NCI-H446 (cell line): ENCODE results near the gene ARPC2.
A peak's percentile ranks its signal among the peaks of the same experiment; 100 is the strongest.
"Not testable (repeated sequence)": the region's sequence is repeated elsewhere in the genome, so short reads cannot be mapped to it uniquely, and the experiment has no call there.

Source experiments
- DNase-seq, 2 experiments: peaks; one replicate each; lab custom pipeline; 2025; lab: John Stamatoyannopoulos, UW

The ARPC2 gene

GRCh38 chr2:218216674-218217359, at the start of gene ARPC2:
Gene ARPC2, plus strand, starts transcription at chr2:218217189. Its CDS starts 282 bp downstream, at chr2:218217471.
- DNase-seq = peak; percentile 65 to 94

- DNase-seq = no peak
Observed at GRCh38 chr2:218168016-218168415, 49.0 kb upstream of the ARPC2 start.

GRCh38 chr2:218168635-218169462, 48.1 kb upstream of the ARPC2 start:
- peak in 1 of 2 experiments; percentile 27 for DNase-seq

GRCh38 chr2:218169757-218170546, 47.0 kb upstream of the ARPC2 start:
- no peak for DNase-seq

- not testable (repeated sequence) for DNase-seq
Observed at GRCh38 chr2:218171744-218172143, 45.2 kb upstream of the ARPC2 start.

GRCh38 chr2:218172845-218173244, 44.1 kb upstream of the ARPC2 start:
- no peak for DNase-seq

- no peak for DNase-seq
Observed at GRCh38 chr2:218179782-218180181, 37.2 kb upstream of the ARPC2 start.

- DNase-seq = no peak
Observed at GRCh38 chr2:218180467-218181114, 36.4 kb upstream of the ARPC2 start.

- DNase-seq = no peak
Observed at GRCh38 chr2:218184331-218184730, 32.7 kb upstream of the ARPC2 start.

GRCh38 chr2:218186355-218186766, 30.6 kb upstream of the ARPC2 start:
- peak; percentile 25 to 66 for DNase-seq

- DNase-seq = no peak
Observed at GRCh38 chr2:218186876-218187275, 30.1 kb upstream of the ARPC2 start.

GRCh38 chr2:218187296-218188015, 29.5 kb upstream of the ARPC2 start:
- DNase-seq = no peak

- DNase-seq = no peak
Observed at GRCh38 chr2:218188528-218188927, 28.5 kb upstream of the ARPC2 start.

GRCh38 chr2:218192902-218193430, 24.0 kb upstream of the ARPC2 start:
- DNase-seq = no peak

- DNase-seq = no peak
Observed at GRCh38 chr2:218193701-218194100, 23.3 kb upstream of the ARPC2 start.

GRCh38 chr2:218194880-218195279, 22.1 kb upstream of the ARPC2 start:
- no peak for DNase-seq

- no peak for DNase-seq
Observed at GRCh38 chr2:218196974-218197373, 20.0 kb upstream of the ARPC2 start.

- DNase-seq = peak in 1 of 2 experiments; percentile 32
Observed at GRCh38 chr2:218202266-218202665, 14.7 kb upstream of the ARPC2 start.

- no peak for DNase-seq
Observed at GRCh38 chr2:218209078-218209477, 7.9 kb upstream of the ARPC2 start.

GRCh38 chr2:218214116-218214515, 2.9 kb upstream of the ARPC2 start:
- DNase-seq = no peak

GRCh38 chr2:218216336-218216673, 684 bp upstream of the ARPC2 start:
- no peak for DNase-seq
